Psoas muscle (tissue), 8 donors: Measurements from ENCODE around the gene RTL10. TPM values are rescaled to one million over a fixed set of nuclear protein-coding genes. Genes with fewer than 3 reads are reported as not detected.
A peak's percentile ranks its signal among the peaks of the same experiment; 100 is the strongest.

Experiments
- ATAC-seq, 4 donors: fragments of 200-7000 bp; cut with Tn5 transposase; one replicate each; pipeline ENCODE4 v1.9.1; 2020; ENCODE audit warnings: moderate library complexity in 3 of 4, mild to moderate bottlenecking in 2 of 4
- DNase-seq, 2 donors: peaks; one replicate each; pipeline ENCODE4 v3.0.0-alpha.2; 2020
- H3K27ac ChIP-seq: fragments of 200-600 bp; one replicate; pipeline ENCODE4 v1.8.0; 2022
- H3K27me3 ChIP-seq, 3 donors: fragments of 200-600 bp in 1 of 3; one replicate each; pipeline versions ENCODE4 v1.6.1 to v1.8.0; 2013 to 2022; ENCODE audit warnings: low read length in 2 of 3, mild to moderate bottlenecking in 2 of 3, moderate library complexity in 1 of 3; ENCODE audit not compliant: insufficient read depth in 3 of 3
- H3K36me3 ChIP-seq, 2 donors: fragments of 200-600 bp in 1 of 2; one replicate each; pipeline versions ENCODE4 v1.6.1 to v1.8.0; 2013 to 2022; ENCODE audit warnings: low read depth in 1 of 2, mild to moderate bottlenecking in 1 of 2, moderate library complexity in 1 of 2; ENCODE audit not compliant: insufficient read depth in 1 of 2
- H3K4me1 ChIP-seq: fragments of 200-600 bp; one replicate; pipeline ENCODE4 v1.8.0; 2022
- H3K4me3 ChIP-seq: fragments of 200-600 bp; one replicate; pipeline ENCODE4 v1.8.0; 2022; ENCODE audit warnings: mild to moderate bottlenecking
- H3K9me3 ChIP-seq: fragments of 200-600 bp; one replicate; pipeline ENCODE4 v1.8.0; 2022
- CTCF ChIP-seq: fragments of 200-600 bp; IDR thresholded peaks from one replicate; pipeline ENCODE4 v1.8.0; 2022; ENCODE audit warnings: antibody characterized with exemption
- WGBS, 3 donors: extraction: QIAGEN DNeasy Blood & Tissue Kit; methylation state at CpG; one replicate each; pipeline versions ENCODE4 v1.1.6 to v1.1.7; 2013; 5-methylcytosine and 5-hydroxymethylcytosine counted together
- intact Hi-C, 2 donors: fragments of 100-400 bp; cut with DNase I; formaldehyde crosslinking; loops; one replicate each; pipeline versions ENCODE4 v1.11.0 to v1.14.2; 2022
- polyA plus RNA-seq, 3 donors: library from polyadenylated mRNA; stranded (reverse); fragments of 200-250 nt; gene quantifications; one replicate each; pipeline ENCODE4 v1.2.3, GENCODE V29; 2013
- total RNA-seq, 4 donors: library from RNA; stranded (reverse); fragmentation: NEBNext Ultra II Directional in 2 of 4; extraction: Animal tissue kit (Norgen Biotek cat#: 25700) in 2 of 4; gene quantifications; one replicate each; pipeline versions ENCODE4 v1.2.1 to v1.2.4, GENCODE V29; 2021 to 2023
- donor health status: healthy with polysubstance abuse.
- donor health status: DM: no; HTN: no; CAD: no; lungs with moderate emphysema.
- donor health status: Bipolar disorder and iron deficiency.
- donor health status: healthy.
- donor health status: DM: yes; HTN: yes; CAD: no.
- donor health status: DM: no; HTN: no; CAD: no.
- donor health status: DM: no; HTN: no; CAD: no.
- donor health status: DM: yes; HTN: yes; CAD: no.

The RTL10 gene
- total and polyA plus RNA-seq, 7 donors: 5.3 to 9.7 (median 7.9) TPM

- Histone ChIP-seq H3K36me3 (peaks cover 5 to 66% of the 10 kb centered on the region in 2 donors), H3K4me3 (no peak overlapping the region), H3K27me3 (no peaks in the 10 kb centered on the region), H3K27ac (no peak overlapping the region), H3K9me3 (no peaks in the 10 kb centered on the region), H3K4me1 (no peaks in the 10 kb centered on the region)
- intact Hi-C loops: no loop called here
- no peak for TF ChIP-seq CTCF
- 81 to 90% (median 86%) methylated on average over 7 of the region's 7 CpGs for WGBS, 3 donors
- no peak for ATAC-seq
- no peak for DNase-seq
These were observed 43.5 kb upstream of the RTL10 start for GRCh38 chr22:19898145-19898544.

DNA sequence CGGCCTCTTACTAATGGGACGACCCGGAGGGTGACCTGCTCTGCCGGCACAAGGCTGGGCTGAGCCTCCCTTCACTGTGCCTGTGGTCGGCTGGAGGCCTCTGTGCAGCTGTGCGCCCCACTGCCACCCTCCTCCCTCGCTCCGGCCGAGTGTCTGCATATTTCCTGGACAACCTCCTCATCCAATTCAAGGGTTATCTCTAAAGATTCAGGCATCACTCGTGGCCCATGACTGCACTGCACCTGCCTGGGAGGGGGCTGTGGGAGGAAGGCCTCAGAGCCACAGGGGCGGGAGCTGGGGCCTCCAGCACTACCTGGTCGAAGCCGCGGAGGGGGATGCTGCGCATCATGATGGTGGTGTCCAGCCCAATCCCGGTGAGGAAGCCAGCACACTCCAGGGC lies 43.1 kb upstream of the RTL10 start:
- ATAC-seq: no peak

GRCh38 chr22:19896665-19897355 lies 42.1 kb upstream of the RTL10 start:
- no peaks in the 10 kb centered on the region for H3K27me3 ChIP-seq
- H3K9me3 ChIP-seq: no peaks in the 10 kb centered on the region
- ATAC-seq: peak in 2 of 4 donors; percentile 15 to 16
- DNase-seq: no peak
- no peak overlapping the region for H3K4me3 ChIP-seq
- TF ChIP-seq CTCF: no peak
- H3K36me3 ChIP-seq: peaks cover 5 to 66% of the 10 kb centered on the region in 2 donors
- intact Hi-C loops: no loop called here
- WGBS, 3 donors: 83 to 88% (median 85%) methylated on average over 15 of the region's 15 CpGs
- no peak overlapping the region for H3K27ac ChIP-seq
- peaks cover 3% of the 10 kb centered on the region for H3K4me1 ChIP-seq

More for the DNA sequence above, 43.1 kb upstream of the RTL10 start:
- Histone ChIP-seq H3K4me3 (no peak overlapping the region), H3K36me3 (peaks cover 5 to 67% of the 10 kb centered on the region in 2 donors), H3K9me3 (no peaks in the 10 kb centered on the region), H3K27me3 (no peaks in the 10 kb centered on the region), H3K27ac (no peak overlapping the region), H3K4me1 (no peaks in the 10 kb centered on the region)
- no peak for DNase-seq
- no peak for TF ChIP-seq CTCF
- WGBS, 3 donors: 87 to 93% (median 91%) methylated on average over 12 to 16 of the region's 16 CpGs
- intact Hi-C loops: no loop called here

- H3K4me1 ChIP-seq: peaks cover 10% of the 10 kb centered on the region
- no peak for ATAC-seq
- H3K9me3 ChIP-seq: no peaks in the 10 kb centered on the region
- no peaks in the 10 kb centered on the region for H3K27me3 ChIP-seq
- no peak for DNase-seq
- intact Hi-C loops: no loop called here
- peaks cover 5 to 61% of the 10 kb centered on the region in 2 donors for H3K36me3 ChIP-seq
- no peak overlapping the region for H3K27ac ChIP-seq
- WGBS, 3 donors: 92 to 93% (median 92%) methylated on average over 21 to 23 of the region's 23 CpGs
- no peak for TF ChIP-seq CTCF
- H3K4me3 ChIP-seq: no peak overlapping the region
These were observed 40.6 kb upstream of the RTL10 start for GRCh38 chr22:19895160-19895849.
